H1 (cell line): ENCODE data around the gene PTK6. TPM values are rescaled to one million over a fixed set of nuclear protein-coding genes. Genes with fewer than 3 reads are reported as not detected.

Source experiments
- CTCF ChIA-PET: fragments of 300-600 bp; sonication (Branson Sonifier 250); formaldehyde crosslinking; loops from one replicate; lab custom pipeline; 2021; ENCODE audit not compliant: partially characterized antibody; lab: Charles Lee
- POLR2A ChIA-PET: fragments of 300-600 bp; sonication (Branson Sonifier 250); formaldehyde crosslinking; loops from one replicate; lab custom pipeline; 2021; ENCODE audit warnings: inconsistent platforms; ENCODE audit not compliant: partially characterized antibody; lab: Charles Lee
- DNase-seq, 2 experiments: peaks; one replicate each; pipeline versions ENCODE4 v3.0.0 to v3.0.0-alpha.2; 2010 to 2022; ENCODE audit warnings: low spot score in 2 of 2, low read depth in 1 of 2, mixed read lengths in 1 of 2
- FAIRE-seq: peaks from 2 replicates; lab custom pipeline; 2011; peaks lifted over from hg19 to GRCh38; lab: Jason Lieb, UNC
- H2AFZ ChIP-seq: 2 replicates; pipeline ENCODE4 v1.8.1; 2012; ENCODE audit warnings: low read length, inconsistent platforms
- H2AK5ac ChIP-seq: 2 replicates; pipeline ENCODE4 v1.6.1; 2013; ENCODE audit warnings: low read depth, low read length
- H2BK120ac ChIP-seq: replicated peaks from 2 replicates; pipeline ENCODE3; 2013; ENCODE audit warnings: low read depth, low read length, inconsistent platforms
- H2BK12ac ChIP-seq: 2 replicates; pipeline ENCODE4 v1.6.1; 2013; ENCODE audit warnings: low read depth, low read length
- H2BK15ac ChIP-seq: 2 replicates; pipeline ENCODE4 v1.6.1; 2013; ENCODE audit warnings: low read length
- H2BK20ac ChIP-seq: 2 replicates; pipeline ENCODE4 v1.6.1; 2013; ENCODE audit warnings: low read length
- H2BK5ac ChIP-seq: 2 replicates; pipeline ENCODE4 v1.6.1; 2013; ENCODE audit warnings: low read depth, low read length
- H3K14ac ChIP-seq: 2 replicates; pipeline ENCODE4 v1.6.1; 2013; ENCODE audit warnings: inconsistent platforms; ENCODE audit not compliant: insufficient read length
- H3K18ac ChIP-seq: 2 replicates; pipeline ENCODE4 v1.6.1; 2013; ENCODE audit warnings: low read length; ENCODE audit errors: extremely low read depth
- H3K23ac ChIP-seq: 2 replicates; pipeline ENCODE4 v1.6.1; 2013; ENCODE audit warnings: inconsistent platforms; ENCODE audit not compliant: insufficient read length
- H3K23me2 ChIP-seq: 2 replicates; pipeline ENCODE4 v1.6.1; 2013; ENCODE audit warnings: low read depth, low read length
- H3K27ac ChIP-seq: 2 replicates; pipeline ENCODE4 v1.6.1; 2011; ENCODE audit warnings: low read depth, low read length, inconsistent platforms
- H3K27me3 ChIP-seq, 4 experiments: replicated peaks in 1 of 4; 1 replicate in 1 of 4; 2 replicates in 3 of 4; pipeline versions ENCODE4 v1.6.1 to v1.8.1; 2011 to 2013; ENCODE audit warnings: low read length in 3 of 4, mild to moderate bottlenecking in 3 of 4, inconsistent platforms in 2 of 4, mixed read lengths in 2 of 4, moderate library complexity in 1 of 4; ENCODE audit not compliant: control insufficient read depth in 3 of 4, insufficient read depth in 3 of 4; ENCODE audit errors: extremely low read depth in 1 of 4
- H3K36me3 ChIP-seq, 4 experiments: 2 replicates each; pipeline versions ENCODE4 v1.6.1 to v1.8.1; 2011 to 2013; ENCODE audit warnings: mild to moderate bottlenecking in 4 of 4, low read length in 3 of 4, moderate library complexity in 2 of 4, control low read depth in 1 of 4, inconsistent platforms in 1 of 4; ENCODE audit not compliant: insufficient read depth in 4 of 4, control insufficient read depth in 2 of 4
- H3K4ac ChIP-seq: replicated peaks from 2 replicates; pipeline ENCODE3; 2013; ENCODE audit warnings: low read length, low read depth, mixed read lengths, inconsistent platforms; ENCODE audit not compliant: insufficient read length
- H3K4me1 ChIP-seq, 4 experiments: replicated peaks in 1 of 4; 1 replicate in 1 of 4; 2 replicates in 3 of 4; pipeline versions ENCODE4 v1.6.1 to v1.8.1; 2011 to 2013; ENCODE audit warnings: low read length in 3 of 4, inconsistent platforms in 2 of 4, mixed read lengths in 1 of 4; ENCODE audit not compliant: insufficient read depth in 4 of 4, control insufficient read depth in 3 of 4
- H3K4me2 ChIP-seq, 2 experiments: 2 replicates each; pipeline versions ENCODE4 v1.6.1 to v1.8.1; 2011 to 2013; ENCODE audit warnings: low read depth in 2 of 2, low read length in 2 of 2, control low read depth in 1 of 2, inconsistent platforms in 1 of 2, mild to moderate bottlenecking in 1 of 2; ENCODE audit not compliant: insufficient read depth in 1 of 2
- H3K4me3 ChIP-seq, 4 experiments: fragments of 200-600, 300-600 bp in 1 of 4; sonication (generic), shearing (Covaris generic), sonication (Bioruptor Twin) in 1 of 4; 2 replicates each; pipeline versions ENCODE4 v1.5.1 to v1.8.1; 2011 to 2016; ENCODE audit warnings: low read length in 4 of 4, low read depth in 3 of 4, control low read depth in 2 of 4, inconsistent platforms in 2 of 4, mild to moderate bottlenecking in 2 of 4, mixed read lengths in 1 of 4, moderate library complexity in 1 of 4; ENCODE audit not compliant: insufficient read depth in 2 of 4; ENCODE audit errors: extremely low read depth in 1 of 4
- H3K56ac ChIP-seq: replicated peaks from 2 replicates; pipeline ENCODE3; 2013; ENCODE audit warnings: low read depth, mild to moderate bottlenecking, mixed read lengths, low read length, inconsistent platforms; ENCODE audit not compliant: insufficient read length
- H3K79me1 ChIP-seq: 2 replicates; pipeline ENCODE4 v1.6.1; 2013; ENCODE audit warnings: low read depth, low read length, control low read depth
- H3K79me2 ChIP-seq, 2 experiments: 2 replicates each; pipeline versions ENCODE4 v1.6.1 to v1.8.1; 2012 to 2013; ENCODE audit warnings: low read length in 2 of 2, mild to moderate bottlenecking in 2 of 2, inconsistent platforms in 1 of 2; ENCODE audit not compliant: insufficient read depth in 2 of 2, control insufficient read depth in 1 of 2
- H3K9ac ChIP-seq, 4 experiments: replicated peaks in 1 of 4; 1 replicate in 1 of 4; 2 replicates in 3 of 4; pipeline versions ENCODE4 v1.6.1 to v1.8.1; 2011 to 2013; ENCODE audit warnings: low read depth in 3 of 4, low read length in 3 of 4, control low read depth in 2 of 4, mild to moderate bottlenecking in 2 of 4, moderate library complexity in 2 of 4, inconsistent platforms in 1 of 4; ENCODE audit errors: extremely low read depth in 1 of 4
- H3K9me3 ChIP-seq, 2 experiments: 2 replicates each; pipeline versions ENCODE4 v1.6.1 to v1.8.1; 2012 to 2013; ENCODE audit warnings: mild to moderate bottlenecking in 2 of 2, moderate library complexity in 2 of 2, control low read depth in 1 of 2, inconsistent platforms in 1 of 2, low read depth in 1 of 2, low read length in 1 of 2, mixed read lengths in 1 of 2; ENCODE audit not compliant: insufficient read depth in 2 of 2
- H4K20me1 ChIP-seq, 2 experiments: replicated peaks in 1 of 2; 2 replicates each; pipeline versions ENCODE3 to v1.8.1; 2011 to 2013; ENCODE audit warnings: inconsistent platforms in 2 of 2, low read length in 2 of 2, mild to moderate bottlenecking in 1 of 2; ENCODE audit not compliant: insufficient read depth in 2 of 2, control insufficient read depth in 1 of 2
- H4K5ac ChIP-seq: 2 replicates; pipeline ENCODE4 v1.6.1; 2013; ENCODE audit warnings: low read length, low read depth, mixed read lengths, inconsistent platforms; ENCODE audit not compliant: insufficient read length
- H4K8ac ChIP-seq: 2 replicates; pipeline ENCODE4 v1.8.0; 2013; ENCODE audit warnings: mild to moderate bottlenecking, moderate library complexity, low read length, inconsistent platforms; ENCODE audit not compliant: insufficient read depth; ENCODE audit errors: extremely low read depth
- H4K91ac ChIP-seq: replicated peaks from 2 replicates; pipeline ENCODE3; 2013; ENCODE audit warnings: low read length, mixed read lengths, inconsistent platforms; ENCODE audit not compliant: insufficient read length
- EGR1 ChIP-seq: IDR thresholded peaks from 2 replicates; pipeline ENCODE4 v1.6.1; 2011; ENCODE audit warnings: low read depth, low read length, borderline replicate concordance
- KDM4A ChIP-seq: IDR thresholded peaks from one replicate; pipeline ENCODE4 v1.7.1; 2012; ENCODE audit warnings: low read depth, mild to moderate bottlenecking, moderate library complexity, low read length, inconsistent platforms; ENCODE audit not compliant: severe bottlenecking
- NANOG ChIP-seq: IDR thresholded peaks from 2 replicates; pipeline ENCODE4 v1.6.1; 2011; ENCODE audit warnings: low read length, low read depth, mild to moderate bottlenecking, inconsistent platforms; ENCODE audit not compliant: insufficient read depth, poor library complexity, severe bottlenecking
- SIN3A ChIP-seq, 2 experiments: IDR thresholded peaks in 1 of 2; conservative IDR thresholded peaks in 1 of 2; 2 replicates each; pipeline ENCODE4 v1.6.1; 2011 to 2012; ENCODE audit warnings: low read length in 2 of 2, improper control_type of control experiment in 1 of 2, low read depth in 1 of 2, mild to moderate bottlenecking in 1 of 2
- SIX5 ChIP-seq: IDR thresholded peaks from 2 replicates; pipeline ENCODE4 v1.6.1; 2011; ENCODE audit warnings: mild to moderate bottlenecking, low read depth, low read length
- TAF1 ChIP-seq: IDR thresholded peaks from 2 replicates; pipeline ENCODE4 v1.6.1; 2011; ENCODE audit warnings: mild to moderate bottlenecking, low read depth, low read length
- TCF12 ChIP-seq: IDR thresholded peaks from 2 replicates; pipeline ENCODE4 v1.6.1; 2011; ENCODE audit warnings: low read depth, mild to moderate bottlenecking, low read length
- YY1 ChIP-seq: IDR thresholded peaks from 2 replicates; pipeline ENCODE4 v1.6.1; 2011; ENCODE audit warnings: low read depth, mild to moderate bottlenecking, low read length
- WGBS, 2 experiments: shearing (Covaris generic) in 1 of 2; methylation state at CpG; one replicate each; pipeline versions ENCODE4 v1.1.6 to v1.1.7; 2013 to 2015; ENCODE audit warnings: low lambda C conversion rate in 2 of 2, mixed read lengths in 2 of 2, inconsistent platforms in 1 of 2, low coverage in 1 of 2, missing lambda C conversion rate in 1 of 2; ENCODE audit not compliant: insufficient replicate concordance in 2 of 2, insufficient coverage in 1 of 2, insufficient read length in 1 of 2; ENCODE audit errors: extremely low coverage in 1 of 2, missing lambda C conversion rate in 1 of 2; 5-methylcytosine and 5-hydroxymethylcytosine counted together
- polyA plus RNA-seq, 7 experiments: library from polyadenylated mRNA; depleted of rRNA in 3 of 7; stranded (reverse) in 5 of 7; unstranded in 2 of 7; fragments of >200 nt in 5 of 7; fragments of 200-250 nt in 2 of 7; gene quantifications; 1 replicate in 5 of 7; 2 replicates in 1 of 7; 4 replicates in 1 of 7; pipeline versions ENCODE4 v1.2.1 to v1.2.3, GENCODE V29; 2011 to 2013; ENCODE audit warnings: missing spikeins in 2 of 7, mixed read lengths in 2 of 7
- total RNA-seq: library from RNA; stranded (reverse); fragmentation: NEBNext Ultra II Directional; extraction: Animal tissue kit (Norgen Biotek cat#: 25700); gene quantifications from 2 replicates; pipeline ENCODE4 v1.2.1, GENCODE V29; 2021

Gene PTK6
- total and polyA plus RNA-seq, 2 of the 8 experiments (the other 6 are each of a cell fraction or from before 2014, with no cell fraction given): 0.12 to 0.19 TPM

DNA sequence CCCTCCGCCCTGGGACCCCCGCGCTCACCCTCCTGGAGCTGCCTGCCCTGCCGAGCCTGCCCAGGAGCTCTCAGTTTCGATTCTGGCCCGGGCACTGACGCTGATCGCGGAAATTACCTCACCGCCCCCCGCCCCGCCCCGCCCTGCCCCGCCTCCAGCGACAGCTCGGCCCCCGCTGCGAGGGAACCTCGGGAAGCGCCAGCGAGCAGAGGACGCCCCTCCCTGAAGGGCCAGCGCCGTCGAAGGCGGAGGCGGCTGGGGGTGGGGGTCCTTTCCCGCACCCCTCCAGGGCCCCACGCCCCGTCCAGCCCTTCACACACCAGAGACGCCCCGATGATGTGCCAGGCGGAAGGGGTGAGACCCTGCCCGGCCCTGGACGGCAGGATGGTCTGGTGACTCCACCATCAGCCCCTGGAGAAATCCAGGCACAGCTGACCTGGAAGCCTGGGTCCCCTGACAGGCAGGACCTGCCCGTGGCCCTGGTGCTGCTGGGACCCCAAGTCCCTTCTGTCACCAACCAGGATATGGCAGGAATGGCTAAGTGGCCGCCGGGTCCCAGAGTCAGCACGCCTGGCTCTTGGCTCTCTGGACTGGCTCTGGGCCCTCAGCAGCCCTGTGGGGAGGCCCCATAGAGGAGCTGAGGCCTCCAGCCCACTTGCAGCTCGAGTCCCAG lies 37.1 kb upstream of the PTK6 start, which contains the start of gene HELZ2:
TSS of gene HELZ2 (minus strand) at position 84 of the 673 bp plus-strand sequence. CDS start 1,854 bp downstream, outside the sequence.
- Histone ChIP-seq H3K4ac (peak within 1 kb of the TSS; percentile 32), H3K18ac (no peak within 1 kb of the TSS; the same call in 1 of the 2 replicates), H3K9ac (peak within 1 kb of the TSS in 3 of 4 experiments; percentile 25 to 47 (median 46); a peak in 4 of 7 replicates), H3K27ac (no peak within 1 kb of the TSS), H2BK5ac (no peak within 1 kb of the TSS), H2BK12ac (peak within 1 kb of the TSS; percentile 68; the same call in 1 of the 2 replicates), H3K27me3 (no peaks in the 10 kb centered on the region; a peak in 1 of 7 replicates), H3K56ac (peak within 1 kb of the TSS; percentile 30), H3K4me3 (peak within 1 kb of the TSS; percentile 32 to 77 (median 61)), H3K79me2 (no peaks in the 10 kb centered on the region), H3K4me1 (peaks cover 0 to 6% (median 6%) of the 10 kb centered on the region in 4 experiments; a peak in 6 of 7 replicates), H2AFZ (peak within 1 kb of the TSS; percentile 87; the same call in 1 of the 2 replicates), H2BK15ac (no peak within 1 kb of the TSS), H4K91ac (peak within 1 kb of the TSS; percentile 97), H4K8ac (peak within 1 kb of the TSS; percentile 85), H2BK120ac (no peak within 1 kb of the TSS), H3K14ac (no peak within 1 kb of the TSS), H3K79me1 (no peaks in the 10 kb centered on the region), H2AK5ac (no peak within 1 kb of the TSS), H4K20me1 (peaks cover 0 to 3% of the 10 kb centered on the region in 2 experiments), H3K4me2 (peak within 1 kb of the TSS; percentile 63 to 95), H3K36me3 (no peaks in the 10 kb centered on the region), H3K23me2 (no peaks in the 10 kb centered on the region; the same call in 1 of the 2 replicates), H4K5ac (peak within 1 kb of the TSS; percentile 40), H2BK20ac (peak within 1 kb of the TSS; percentile 61; the same call in 1 of the 2 replicates), H3K23ac (no peak within 1 kb of the TSS), H3K9me3 (no peaks in the 10 kb centered on the region)
- 23% methylated on average over 18 of the region's 40 CpGs; no CpG with 5 or more reads in 1 of the 2 experiments for WGBS, 2 experiments
- POLR2A ChIA-PET: interaction anchor here (0.9 to 3.0 kb wide), 5 partner anchors 9 to 53 kb away, joined by 3 to 12 read pairs (median 4); partner anchors contain the start of gene GMEB2
- CTCF ChIA-PET: interaction anchor here (0.6 to 3.2 kb wide), 8 partner anchors 12 to 50 kb away, joined by 3 to 20 read pairs (median 3); partner anchors contain the start of gene PTK6
- TF ChIP-seq TAF1 (peak; percentile 8; the same call in 1 of the 2 replicates), TCF12 (no peak), SIX5 (no peak), SIN3A (conservative IDR thresholded peaks at IDR 0.05 in 1 of 2, IDR thresholded peaks at IDR 0.05 in 1 of 2; ENCODE audit: low read depth in 1 of 2, low read length in 2 of 2) (0 out of 4 replicates have a peak, but pooled peaks of 1 of the 2 experiments have one; percentile 23), YY1 (no peak), NANOG (no peak), EGR1 (no peak), KDM4A (peak; percentile 60)
- FAIRE-seq (no peak), DNase-seq (peak in 1 of 2 experiments; percentile 78)
